ENCODE measurements around the gene NUDT6.

DNA sequence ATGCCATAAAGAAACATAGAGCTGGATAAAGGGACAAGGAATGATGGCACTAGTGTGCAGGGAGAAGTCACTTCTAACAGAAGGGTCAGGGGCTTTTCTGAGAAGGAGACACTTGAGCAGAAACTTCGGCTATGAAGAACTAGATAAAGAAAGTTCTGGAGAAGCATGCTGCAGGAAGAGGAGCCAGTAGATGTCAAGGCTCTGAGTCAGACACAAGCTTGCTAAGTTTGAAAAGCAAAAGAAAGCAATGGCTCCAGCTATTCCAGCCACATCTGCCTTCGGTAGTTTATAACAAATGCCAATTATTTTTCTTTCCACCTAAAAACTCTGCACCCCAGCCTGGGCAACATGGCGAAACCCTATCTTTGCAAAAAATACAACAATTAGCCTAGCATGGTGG lies 7.5 kb downstream of the NUDT6 start:
- TF ChIP-seq POLR2AphosphoS5 (IDR thresholded peaks at IDR 0.05) (no peak), CTCF (IDR thresholded peaks at IDR 0.05) (no peak)

Measured in gastroesophageal sphincter (tissue), 3 donors.